Ovary (tissue), 9 donors: Measurements from ENCODE around the gene CRISPLD2. TPM values are rescaled to one million over a fixed set of nuclear protein-coding genes. Genes with fewer than 3 reads are reported as not detected.

ENCODE experiments used
- DNase-seq, 5 donors: peaks; one replicate each; pipeline ENCODE4 v3.0.0-alpha.2; 2019 to 2020
- H3K27ac ChIP-seq, 2 donors: fragments of 200-600 bp; one replicate each; pipeline versions ENCODE4 v1.5.1 to v1.8.0; 2019 to 2022
- H3K27me3 ChIP-seq: fragments of 200-600 bp; one replicate; pipeline ENCODE4 v1.8.0; 2022
- H3K36me3 ChIP-seq: fragments of 200-600 bp; sonication (generic); one replicate; pipeline ENCODE4 v1.5.1; 2019
- H3K4me1 ChIP-seq: one replicate; pipeline ENCODE4 v1.8.1; 2013; ENCODE audit warnings: mild to moderate bottlenecking, moderate library complexity; ENCODE audit not compliant: insufficient read depth
- H3K4me3 ChIP-seq: fragments of 200-600 bp; sonication (generic); one replicate; pipeline ENCODE4 v1.5.1; 2017
- H3K9me3 ChIP-seq, 2 donors: fragments of 200-600 bp in 1 of 2; sonication (generic) in 1 of 2; one replicate each; pipeline versions ENCODE4 v1.5.1 to v1.8.1; 2013 to 2019; ENCODE audit warnings: mild to moderate bottlenecking in 1 of 2, moderate library complexity in 1 of 2
- CTCF ChIP-seq, 3 donors: fragments of 450-650 bp in 2 of 3; fragments of 200-600 bp in 1 of 3; IDR thresholded peaks; one replicate each; pipeline versions ENCODE4 v1.5.1 to v1.8.0; 2016 to 2022; ENCODE audit warnings: antibody characterized with exemption in 3 of 3, mild to moderate bottlenecking in 1 of 3
- EP300 ChIP-seq: sonication (generic); formaldehyde crosslinking; IDR thresholded peaks from one replicate; pipeline ENCODE4 v1.6.1; 2017; ENCODE audit warnings: antibody characterized with exemption
- POLR2A ChIP-seq: fragments of 450-650 bp; IDR thresholded peaks from one replicate; pipeline ENCODE4 v1.6.1; 2017; ENCODE audit warnings: antibody characterized with exemption, mild to moderate bottlenecking, moderate library complexity
- WGBS, 3 donors: extraction: QIAGEN DNeasy Blood & Tissue Kit in 1 of 3; methylation state at CpG; one replicate each; pipeline versions ENCODE4 v1.1.5 to v1.1.7; 2013 to 2017; 5-methylcytosine and 5-hydroxymethylcytosine counted together
- intact Hi-C, 4 donors: fragments of 100-400 bp; cut with DNase I; formaldehyde crosslinking; loops; one replicate each; pipeline versions ENCODE4 v1.11.0 to v1.15.1; 2022 to 2023
- polyA plus RNA-seq, 2 donors: library from polyadenylated mRNA; stranded (reverse); fragments of 200-250 nt in 1 of 2; fragments of 350-450 nt in 1 of 2; fragmentation: Illumina TruSeq in 1 of 2; extraction: RNeasy Lipid Tissue Mini Kit (QIAGEN cat#74804) in 1 of 2; gene quantifications; one replicate each; pipeline ENCODE4 v1.2.3, GENCODE V29; 2013 to 2014
- total RNA-seq, 7 donors: library from RNA; depleted of rRNA in 2 of 7; stranded (reverse); fragments of >200 nt in 2 of 7; fragmentation: NEBNext Ultra II Directional in 3 of 7; extraction: Animal tissue kit (Norgen Biotek cat#: 25700) in 3 of 7; gene quantifications; one replicate each; pipeline versions ENCODE4 v1.1.0 to v1.2.4, GENCODE V29; 2016 to 2023
- donor health status: DM: no; HTN: no; CAD: no; lungs with moderate emphysema.
- donor health status: DM: no; HTN: no; CAD: no.
- donor health status: Bipolar disorder and iron deficiency.
- donor health status: DM: yes; HTN: yes; CAD: no.
- donor health status: DM: no; HTN: no; CAD: no.
- donor health status: DM: yes; HTN: yes; CAD: no.

The CRISPLD2 gene
- total and polyA plus RNA-seq, 9 donors, result 53.2 to 333 (median 111) TPM

GRCh38 chr16:84777435-84777834 is 42.4 kb upstream of the CRISPLD2 start:
- H3K36me3 ChIP-seq, result no peaks in the 10 kb centered on the region
- no peaks in the 10 kb centered on the region for H3K27me3 ChIP-seq
- H3K4me1 ChIP-seq, result no peaks in the 10 kb centered on the region
- no peaks in the 10 kb centered on the region for H3K9me3 ChIP-seq
- no peak overlapping the region for H3K27ac ChIP-seq
- WGBS, 3 donors, result 96 to 99% (median 98%) methylated on average over 5 of the region's 5 CpGs
- no peak for DNase-seq
- TF ChIP-seq EP300 (no peak), CTCF (IDR thresholded peaks at IDR 0.05) (no peak), POLR2A (no peak)
- H3K4me3 ChIP-seq, result no peak overlapping the region
- intact Hi-C loops, result no loop called here

- Histone ChIP-seq H3K4me3 (no peak overlapping the region), H3K9me3 (no peaks in the 10 kb centered on the region), H3K36me3 (no peaks in the 10 kb centered on the region), H3K4me1 (peaks cover 2% of the 10 kb centered on the region), H3K27ac (no peak overlapping the region), H3K27me3 (no peaks in the 10 kb centered on the region)
- no peak for DNase-seq
- TF ChIP-seq EP300, result no peak
- no peak for TF ChIP-seq POLR2A
- no peak for TF ChIP-seq CTCF (IDR thresholded peaks at IDR 0.05)
- intact Hi-C loops, result no loop called here
- WGBS, 3 donors, result 92 to 96% (median 94%) methylated on average over 18 of the region's 18 CpGs
These were observed 41.1 kb upstream of the CRISPLD2 start for GRCh38 chr16:84778720-84779119.

GRCh38 chr16:84780063-84780462 is 39.7 kb upstream of the CRISPLD2 start:
- WGBS, 3 donors, result 90 to 93% (median 90%) methylated on average over 11 of the region's 11 CpGs
- no peak for TF ChIP-seq EP300
- TF ChIP-seq CTCF (IDR thresholded peaks at IDR 0.05), result no peak
- no peak for TF ChIP-seq POLR2A
- Histone ChIP-seq H3K27me3 (no peaks in the 10 kb centered on the region), H3K4me3 (no peak overlapping the region), H3K9me3 (no peaks in the 10 kb centered on the region), H3K4me1 (peaks cover 4% of the 10 kb centered on the region), H3K36me3 (no peaks in the 10 kb centered on the region), H3K27ac (no peak overlapping the region)
- intact Hi-C loops, result no loop called here
- no peak for DNase-seq

GRCh38 chr16:84780544-84781376 is 39.0 kb upstream of the CRISPLD2 start:
- no peaks in the 10 kb centered on the region for H3K9me3 ChIP-seq
- WGBS, 3 donors, result 89 to 92% (median 90%) methylated on average over 12 of the region's 12 CpGs
- no peak overlapping the region for H3K4me3 ChIP-seq
- peaks cover 8% of the 10 kb centered on the region for H3K4me1 ChIP-seq
- no peak overlapping the region for H3K27ac ChIP-seq
- intact Hi-C loops, result no loop called here
- no peaks in the 10 kb centered on the region for H3K27me3 ChIP-seq
- no peaks in the 10 kb centered on the region for H3K36me3 ChIP-seq
- TF ChIP-seq POLR2A, result no peak
- no peak for DNase-seq

GRCh38 chr16:84782846-84783245 is 36.9 kb upstream of the CRISPLD2 start:
- no peaks in the 10 kb centered on the region for H3K9me3 ChIP-seq
- no peak overlapping the region for H3K27ac ChIP-seq
- no peak for DNase-seq
- 78 to 82% (median 81%) methylated on average over 2 of the region's 2 CpGs for WGBS, 3 donors
- TF ChIP-seq CTCF (IDR thresholded peaks at IDR 0.05), result no peak
- no peak for TF ChIP-seq POLR2A
- TF ChIP-seq EP300, result no peak
- intact Hi-C loops, result no loop called here
- H3K4me1 ChIP-seq, result peaks cover 13% of the 10 kb centered on the region
- H3K4me3 ChIP-seq, result no peak overlapping the region
- H3K36me3 ChIP-seq, result no peaks in the 10 kb centered on the region
- H3K27me3 ChIP-seq, result no peaks in the 10 kb centered on the region
